CD4-positive, alpha-beta T cell (primary cell): ENCODE measurements around the gene APOB. TPM values are rescaled to one million over a fixed set of nuclear protein-coding genes. Genes with fewer than 3 reads are reported as not detected.

Experiments used
- ATAC-seq: fragments of 200-7000 bp; cut with Tn5 transposase; one replicate; pipeline ENCODE4 v1.10.0; 2022; ENCODE audit warnings: mild to moderate bottlenecking; ENCODE audit not compliant: poor library complexity
- CTCF ChIA-PET: fragments of 350-600 bp; sonication (Branson Sonifier 250); formaldehyde crosslinking; loops from one replicate; lab custom pipeline; 2021; ENCODE audit warnings: antibody characterized with exemption, inconsistent platforms; lab: Charles Lee
- POLR2A ChIA-PET: fragments of 350-600 bp; sonication (Branson Sonifier 250); formaldehyde crosslinking; loops from one replicate; lab custom pipeline; 2021; ENCODE audit warnings: antibody characterized with exemption, inconsistent platforms; lab: Charles Lee
- DNase-seq, 14 experiments: peaks; one replicate each; pipeline ENCODE4 v3.0.0-alpha.2; 2013 to 2020; ENCODE audit warnings: mixed read lengths in 2 of 14
- H3K27ac ChIP-seq, 2 donors: one replicate each; pipeline versions ENCODE4 v1.5.1 to v1.7.0; 2013; ENCODE audit warnings: low read length in 2 of 2, low read depth in 1 of 2, mild to moderate bottlenecking in 1 of 2
- H3K27me3 ChIP-seq, 2 experiments: 1 replicate in 1 of 2; 2 replicates in 1 of 2; pipeline versions ENCODE4 v1.6.1 to v1.7.0; 2013; ENCODE audit warnings: low read length in 2 of 2, control low read depth in 1 of 2, mild to moderate bottlenecking in 1 of 2, moderate library complexity in 1 of 2; ENCODE audit not compliant: insufficient read depth in 2 of 2, control insufficient read depth in 1 of 2
- H3K36me3 ChIP-seq: one replicate; pipeline ENCODE4 v1.6.1; 2013; ENCODE audit warnings: low read length, control low read depth; ENCODE audit not compliant: insufficient read depth
- H3K4me1 ChIP-seq: one replicate; pipeline ENCODE4 v1.6.1; 2013; ENCODE audit warnings: low read length, control low read depth; ENCODE audit not compliant: insufficient read depth
- H3K4me3 ChIP-seq: one replicate; pipeline ENCODE4 v1.5.1; 2013; ENCODE audit warnings: mild to moderate bottlenecking, low read length, moderate library complexity
- H3K9me3 ChIP-seq, 2 experiments: 1 replicate in 1 of 2; 2 replicates in 1 of 2; pipeline versions ENCODE4 v1.6.1 to v1.7.0; 2013; ENCODE audit warnings: low read length in 2 of 2, mild to moderate bottlenecking in 2 of 2, control low read depth in 1 of 2, moderate library complexity in 1 of 2; ENCODE audit not compliant: control insufficient read depth in 1 of 2, insufficient read depth in 1 of 2
- H3K27ac Mint-ChIP-seq: one replicate; pipeline ENCODE4 v1.8.0; 2020; ENCODE audit warnings: mixed read lengths
- H3K27me3 Mint-ChIP-seq: one replicate; pipeline ENCODE4 v1.8.0; 2021; ENCODE audit warnings: mixed read lengths
- H3K36me3 Mint-ChIP-seq: one replicate; pipeline ENCODE4 v1.8.0; 2021; ENCODE audit warnings: low read depth, mixed read lengths
- H3K4me1 Mint-ChIP-seq: one replicate; pipeline ENCODE4 v1.8.0; 2021; ENCODE audit warnings: low read depth, mixed read lengths
- H3K4me3 Mint-ChIP-seq: one replicate; pipeline ENCODE4 v1.8.0; 2020; ENCODE audit warnings: mild to moderate bottlenecking, mixed read lengths
- H3K9me3 Mint-ChIP-seq: one replicate; pipeline ENCODE4 v1.8.0; 2020; ENCODE audit warnings: mixed read lengths
- CTCF ChIP-seq: fragments of 200-600 bp; IDR thresholded peaks from one replicate; pipeline ENCODE4 v1.8.0; 2022; ENCODE audit warnings: antibody characterized with exemption, mild to moderate bottlenecking
- intact Hi-C, 2 experiments: fragments of 100-400 bp; cut with DNase I in 1 of 2; cut with micrococcal nuclease in 1 of 2; formaldehyde crosslinking; loops; one replicate each; pipeline versions ENCODE4 v1.15.1 to v1.9.0; 2023 to 2025; cut with DNase I, micrococcal nuclease
- total RNA-seq, 174 experiments: library from RNA in 2 of 174; stranded (reverse) in 2 of 174; gene quantifications; one replicate each; pipeline ENCODE4 v1.2.3 and lab custom pipeline; 2021 to 2026

The APOB gene
- total RNA-seq, 2 experiments from 2014 or later, result not detected

DNA sequence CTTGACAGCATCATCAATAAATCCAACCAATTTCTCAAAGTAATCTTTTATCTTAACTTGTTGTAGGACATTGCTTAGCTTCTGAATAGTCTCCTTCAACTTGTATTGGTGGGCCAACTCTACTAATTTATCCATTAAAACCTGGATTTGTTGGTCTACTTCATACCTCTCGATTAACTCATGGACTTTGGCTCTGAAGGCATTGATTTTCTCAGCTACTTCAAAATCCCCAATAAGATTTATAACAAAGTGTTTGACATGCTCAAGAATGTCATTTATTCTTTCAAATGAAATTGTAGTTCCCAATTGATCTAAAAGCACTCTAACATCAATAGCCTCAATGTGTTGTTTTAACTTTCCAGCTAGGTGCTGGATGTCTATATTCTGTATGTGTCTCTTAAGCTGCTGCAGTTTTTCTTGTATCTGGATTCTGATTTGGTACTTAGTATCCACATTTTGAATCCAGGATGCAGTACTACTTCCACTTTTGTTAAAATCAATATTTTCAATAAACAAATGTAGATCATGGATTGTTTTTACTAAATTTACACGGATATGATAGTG, 34.1 kb downstream of the APOB start:
- Histone ChIP-seq H3K27me3 (no peaks in the 10 kb centered on the region), H3K36me3 (no peaks in the 10 kb centered on the region), H3K4me3 (no peak overlapping the region), H3K4me1 (no peaks in the 10 kb centered on the region), H3K27ac (no peak overlapping the region), H3K9me3 (no peaks in the 10 kb centered on the region)
- H3K9me3 Mint-ChIP-seq, result no peaks in the 10 kb centered on the region
- TF ChIP-seq CTCF, result no peak
- no peak overlapping the region for H3K27ac Mint-ChIP-seq
- H3K4me3 Mint-ChIP-seq, result no peak overlapping the region
- ChIA-PET POLR2A (no interaction called here), CTCF (no interaction called here)
- DNase-seq (no peak), ATAC-seq (no peak)
- no peaks in the 10 kb centered on the region for H3K36me3 Mint-ChIP-seq
- H3K27me3 Mint-ChIP-seq, result peaks cover 28% of the 10 kb centered on the region
- no peaks in the 10 kb centered on the region for H3K4me1 Mint-ChIP-seq
- intact Hi-C loops, result no loop called here

DNA sequence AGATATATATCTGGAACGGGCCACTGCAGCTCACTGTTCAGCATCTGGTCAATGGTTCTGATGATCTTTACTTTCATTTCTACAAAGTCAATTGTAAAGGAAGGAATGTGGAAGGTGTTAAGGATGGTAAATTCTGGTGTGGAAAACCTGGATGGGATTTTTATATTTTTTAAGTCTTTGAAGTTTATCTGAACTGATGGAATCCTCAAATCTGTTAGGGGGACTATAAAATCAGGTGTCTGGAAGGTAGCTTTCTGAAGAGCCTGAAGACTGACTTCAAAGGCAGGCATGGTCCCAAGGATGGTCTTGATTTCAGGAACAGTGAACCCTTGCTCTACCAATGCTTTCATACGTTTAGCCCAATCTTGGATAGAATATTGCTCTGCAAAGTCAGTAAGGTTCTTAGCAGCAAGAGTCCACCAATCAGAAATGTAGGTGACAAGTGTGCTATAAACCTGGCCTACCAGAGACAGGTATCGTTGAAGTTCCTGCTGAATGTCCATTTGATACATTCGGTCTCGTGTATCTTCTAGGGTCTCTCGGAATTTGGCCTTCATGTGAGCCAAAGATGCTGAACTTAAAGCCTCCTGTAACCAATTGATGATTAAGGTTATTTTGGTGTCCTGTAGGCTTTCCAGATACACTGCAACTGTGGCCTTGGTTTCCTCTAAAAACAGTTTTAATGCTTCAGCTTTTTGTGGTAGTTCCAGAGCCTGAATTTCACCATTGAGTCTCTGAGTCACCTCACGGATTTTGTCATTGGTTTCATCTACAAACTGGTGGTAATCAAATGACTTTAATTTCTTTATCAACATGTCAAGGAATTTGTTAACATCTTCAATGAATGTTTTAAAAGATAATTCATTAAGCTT, 34.8 kb downstream of the APOB start:
- no peaks in the 10 kb centered on the region for H3K4me1 ChIP-seq
- ChIA-PET POLR2A (no interaction called here), CTCF (no interaction called here)
- no peak for TF ChIP-seq CTCF
- Mint-ChIP-seq H3K27me3 (peaks cover 28% of the 10 kb centered on the region), H3K27ac (no peak overlapping the region), H3K4me3 (no peak overlapping the region), H3K9me3 (no peaks in the 10 kb centered on the region), H3K4me1 (no peaks in the 10 kb centered on the region), H3K36me3 (no peaks in the 10 kb centered on the region)
- no peaks in the 10 kb centered on the region for H3K36me3 ChIP-seq
- H3K27ac ChIP-seq, result no peak overlapping the region
- intact Hi-C loops, result no loop called here
- ATAC-seq (no peak), DNase-seq (no peak)
- H3K27me3 ChIP-seq, result no peaks in the 10 kb centered on the region
- H3K9me3 ChIP-seq, result no peaks in the 10 kb centered on the region
- no peak overlapping the region for H3K4me3 ChIP-seq

- no peaks in the 10 kb centered on the region for H3K27me3 ChIP-seq
- no peak overlapping the region for H3K27ac ChIP-seq
- Mint-ChIP-seq H3K4me1 (no peaks in the 10 kb centered on the region), H3K36me3 (no peaks in the 10 kb centered on the region), H3K4me3 (no peak overlapping the region), H3K27me3 (peaks cover 23% of the 10 kb centered on the region), H3K27ac (no peak overlapping the region), H3K9me3 (no peaks in the 10 kb centered on the region)
- H3K9me3 ChIP-seq, result no peaks in the 10 kb centered on the region
- intact Hi-C loops, result no loop called here
- H3K4me3 ChIP-seq, result no peak overlapping the region
- H3K36me3 ChIP-seq, result no peaks in the 10 kb centered on the region
- H3K4me1 ChIP-seq, result no peaks in the 10 kb centered on the region
- TF ChIP-seq CTCF, result no peak
- ATAC-seq (no peak), DNase-seq (no peak)
- POLR2A ChIA-PET, result no interaction called here
- CTCF ChIA-PET, result no interaction called here
These were observed 35.7 kb downstream of the APOB start for GRCh38 chr2:21008014-21008789.
